ENCODE data around the gene UBE2QL1. TPM values are rescaled to one million over a fixed set of nuclear protein-coding genes. Genes with fewer than 3 reads are reported as not detected.

The UBE2QL1 gene
- polyA plus RNA-seq, 2 of the 4 experiments (the other 2 are of a cell fraction): 0.04 TPM

- no peak for FAIRE-seq
Measured at GRCh38 chr5:6494939-6495338, 46.3 kb downstream of the UBE2QL1 start.

More at GRCh38 chr5:6494939-6495338, 46.3 kb downstream of the UBE2QL1 start:
- ChIA-PET CTCF (interaction anchor here (0.7 to 0.9 kb wide), 2 partner anchors 9 to 19 kb away, joined by 3 read pairs; no protein-coding TSS in a partner anchor), POLR2A (no interaction called here)
- Histone ChIP-seq H3K9me3 (no peaks in the 10 kb centered on the region), H3K27ac (no peak overlapping the region), H3K4me1 (no peaks in the 10 kb centered on the region), H3K4me2 (no peak overlapping the region), H3K4me3 (no peak overlapping the region)
- ATAC-seq (no peak), DNase-seq (ENCODE audit: low read depth in 1 of 2, low spot score in 1 of 2) (no peak)
- WGBS (ENCODE audit: missing lambda C conversion rate): 6% methylated on average over 5 of the region's 5 CpGs
- TF ChIP-seq NR3C1 (IDR thresholded peaks at IDR 0.05) (no peak), CTCF (IDR thresholded peaks at IDR 0.05) (no peak), CHD4 (IDR thresholded peaks at IDR 0.05; ENCODE audit: borderline replicate concordance) (no peak), ZNF302 (CRISPR knock-in tag; IDR thresholded peaks at IDR 0.05) (no peak), MAX (IDR thresholded peaks at IDR 0.05) (no peak), ESRRA (IDR thresholded peaks at IDR 0.05; ENCODE audit: borderline replicate concordance, low read length) (no peak), TP53 (CRISPR knock-in tag; IDR thresholded peaks at IDR 0.05) (no peak), FOSB (CRISPR knock-in tag; IDR thresholded peaks at IDR 0.05) (no peak), REST (IDR thresholded peaks at IDR 0.05) (no peak), USF2 (IDR thresholded peaks at IDR 0.05) (no peak), RNF2 (IDR thresholded peaks at IDR 0.05; ENCODE audit: borderline replicate concordance, low read depth) (no peak), PHF8 (IDR thresholded peaks at IDR 0.05; ENCODE audit: borderline replicate concordance, low read depth) (no peak), NFE2L2 (conservative IDR thresholded peaks at IDR 0.05; ENCODE audit: low read length) (no peak), HMGXB4 (CRISPR knock-in tag; IDR thresholded peaks at IDR 0.05; ENCODE audit: borderline replicate concordance) (no peak), ZC3H11A (IDR thresholded peaks at IDR 0.05) (no peak), HOXB5 (CRISPR knock-in tag; IDR thresholded peaks at IDR 0.05) (no peak), ELK1 (IDR thresholded peaks at IDR 0.05; ENCODE audit: low read depth, low read length) (no peak), HEYL (CRISPR knock-in tag; IDR thresholded peaks at IDR 0.05) (no peak), CHD2 (IDR thresholded peaks at IDR 0.05; ENCODE audit: low read length, partially characterized antibody) (no peak), HES2 (IDR thresholded peaks at IDR 0.05) (no peak)
